ENCODE measurements around the gene SFT2D3.

SFT2D3 gene

GRCh38 chr2:127754186-127754585 is 52.9 kb downstream of the SFT2D3 start:
- no peak for DNase-seq

Data from EL (cell line).